ENCODE measurements around the gene EYA2.

EYA2 gene

GRCh38 chr20:46977909-46978588 is 83.4 kb downstream of the EYA2 start:
- no peak for DNase-seq (ENCODE audit: low read depth, low spot score)

- DNase-seq (ENCODE audit: low read depth, low spot score): no peak
Measured at GRCh38 chr20:46978951-46979491, 84.4 kb downstream of the EYA2 start.

- no peak for DNase-seq (ENCODE audit: low read depth, low spot score)
Measured at GRCh38 chr20:46979603-46980241, 85.1 kb downstream of the EYA2 start.

GRCh38 chr20:46981184-46981583 is 86.5 kb downstream of the EYA2 start:
- DNase-seq (ENCODE audit: low read depth, low spot score): no peak

DNA sequence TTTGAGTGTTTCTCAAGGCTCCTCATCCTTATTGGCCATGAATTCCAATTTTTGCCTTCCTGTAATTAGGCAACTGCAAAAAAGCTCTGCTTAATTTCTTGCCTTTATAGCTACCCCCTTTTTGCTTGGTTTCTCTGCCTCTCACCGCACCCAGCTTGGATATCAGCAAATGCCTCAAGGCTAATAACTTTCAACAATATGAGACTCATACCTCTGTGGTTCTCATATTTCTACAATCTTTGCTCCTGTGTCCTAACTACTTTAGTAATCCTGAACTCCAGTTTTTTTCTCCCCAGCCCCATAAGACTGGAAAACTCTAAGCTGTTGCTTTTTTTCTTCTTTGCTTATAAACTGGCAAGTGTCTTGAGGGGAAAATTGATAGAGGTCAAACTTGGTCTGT is 88.8 kb downstream of the EYA2 start:
- DNase-seq (ENCODE audit: low read depth, low spot score): no peak

- DNase-seq (ENCODE audit: low read depth, low spot score): no peak
Measured at GRCh38 chr20:46984405-46984804, 89.8 kb downstream of the EYA2 start.

- DNase-seq (ENCODE audit: low read depth, low spot score): no peak
Measured at GRCh38 chr20:46985250-46985649, 90.6 kb downstream of the EYA2 start.

GRCh38 chr20:46985671-46986070 is 91.0 kb downstream of the EYA2 start:
- no peak for DNase-seq (ENCODE audit: low read depth, low spot score)

GRCh38 chr20:46987001-46987400 is 92.4 kb downstream of the EYA2 start:
- no peak for DNase-seq (ENCODE audit: low read depth, low spot score)

GRCh38 chr20:46990017-46990595 is 95.5 kb downstream of the EYA2 start:
- DNase-seq (ENCODE audit: low read depth, low spot score): no peak

GRCh38 chr20:46990596-46991104 is 96.0 kb downstream of the EYA2 start:
- no peak for DNase-seq (ENCODE audit: low read depth, low spot score)

DNA sequence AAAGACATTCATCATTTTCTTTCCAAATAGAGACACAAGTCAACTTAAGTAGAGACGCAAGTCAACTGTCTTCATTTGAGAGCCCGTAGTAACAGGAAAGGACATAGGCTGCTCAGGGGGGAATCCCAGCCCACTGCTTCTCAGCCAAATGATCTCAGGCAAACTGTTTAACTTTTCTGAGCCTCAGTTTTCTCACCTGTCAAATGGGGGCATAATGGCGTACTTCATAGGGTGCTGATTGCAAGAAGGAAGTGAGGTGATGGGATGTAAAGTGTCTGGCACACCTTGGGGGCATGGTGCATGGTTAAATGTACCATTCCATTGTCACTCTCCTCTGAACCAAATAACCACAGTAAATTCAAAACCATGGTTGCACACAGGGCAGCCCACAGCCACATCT is 96.5 kb downstream of the EYA2 start:
- DNase-seq (ENCODE audit: low read depth, low spot score): no peak

DNA sequence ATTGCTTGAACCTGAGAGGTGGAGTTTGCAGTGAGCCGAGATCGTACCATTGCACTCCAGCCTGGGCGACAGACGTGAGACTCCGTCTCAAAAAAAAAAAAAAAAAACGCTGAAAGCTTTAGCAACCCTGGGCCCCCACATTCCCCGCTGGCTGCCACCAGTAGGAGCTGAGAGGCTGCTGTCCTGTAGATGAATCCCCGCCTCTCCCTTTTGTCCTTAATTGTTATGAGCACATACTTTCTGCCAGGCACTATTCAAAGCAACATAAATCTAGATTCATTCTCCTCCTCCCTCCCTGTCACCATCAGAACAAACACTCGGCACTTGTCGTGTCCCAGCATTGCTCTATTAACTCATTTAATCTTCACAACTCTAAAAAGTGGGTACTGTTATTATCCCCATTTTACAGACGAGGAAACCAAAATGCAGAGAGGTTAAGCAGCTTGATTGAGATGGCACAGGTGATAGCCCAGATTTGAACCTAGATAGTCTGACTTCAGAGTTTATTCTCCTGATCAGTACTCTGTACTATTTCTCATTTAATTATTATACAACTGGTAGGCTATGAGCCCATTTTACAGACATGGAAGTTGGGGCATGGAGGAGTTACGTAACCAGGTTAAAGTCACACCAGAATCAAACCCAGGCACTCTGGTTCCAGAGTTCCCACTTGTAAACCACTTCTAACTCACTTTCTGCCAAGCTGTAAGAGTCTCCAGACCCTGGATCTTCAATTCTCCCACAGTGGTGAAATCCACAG is 97.4 kb downstream of the EYA2 start:
- no peak for DNase-seq (ENCODE audit: low read depth, low spot score)

DNA sequence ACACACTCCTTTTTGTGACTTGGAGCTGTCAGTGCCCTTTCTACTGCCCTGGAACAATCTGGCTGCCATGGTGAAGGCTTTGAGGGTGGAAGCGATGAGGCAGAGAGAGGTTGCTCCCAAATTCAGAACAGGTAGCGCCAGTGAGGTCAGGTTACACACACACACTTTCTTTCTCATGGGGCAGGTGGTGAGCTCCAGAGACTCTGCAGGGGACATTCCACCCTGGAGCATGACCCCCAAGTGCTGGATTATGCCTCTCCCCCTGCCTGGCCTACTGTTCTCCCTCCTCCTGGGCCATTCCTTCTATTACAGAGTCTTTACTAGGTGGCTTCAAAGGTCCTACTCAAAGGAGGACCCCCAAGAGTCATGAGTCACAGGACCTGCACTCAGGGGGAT is 98.0 kb downstream of the EYA2 start:
- DNase-seq (ENCODE audit: low read depth, low spot score): no peak

DNA sequence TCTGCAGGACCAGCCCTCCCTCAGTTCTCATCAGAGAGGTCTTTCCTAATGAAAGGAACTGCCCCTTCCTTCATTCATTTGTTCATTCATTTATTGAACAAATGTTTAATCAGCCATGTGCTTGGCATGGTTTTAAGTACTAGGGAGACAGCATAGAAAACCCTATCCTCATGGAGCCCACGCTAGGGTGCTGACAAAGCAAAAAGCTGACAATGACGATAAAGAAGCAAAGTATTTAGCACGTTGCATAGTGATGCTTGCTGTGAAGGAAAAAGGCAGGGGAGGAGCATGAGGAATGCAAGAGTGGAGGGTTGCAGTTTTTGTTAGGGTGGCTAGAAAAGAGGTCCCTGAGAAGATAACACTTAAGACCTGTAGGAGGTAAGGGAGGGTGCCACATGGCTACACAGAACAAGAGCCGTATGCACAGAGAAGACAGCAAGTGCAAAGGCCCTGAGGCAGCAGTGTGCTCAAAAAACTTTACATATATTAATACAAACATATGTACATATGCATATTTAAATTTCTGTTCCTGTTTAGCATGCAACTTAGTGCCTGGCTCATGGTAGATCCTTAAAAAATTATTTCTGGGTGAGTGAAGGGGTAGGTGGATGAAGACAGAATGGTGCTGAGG is 98.9 kb downstream of the EYA2 start:
- no peak for DNase-seq (ENCODE audit: low read depth, low spot score)

- DNase-seq (ENCODE audit: low read depth, low spot score): no peak
Measured at GRCh38 chr20:46994341-46994740, 99.7 kb downstream of the EYA2 start.

- DNase-seq (ENCODE audit: low read depth, low spot score): no peak
Measured at GRCh38 chr20:46995561-46996142, 101.0 kb downstream of the EYA2 start.

DNA sequence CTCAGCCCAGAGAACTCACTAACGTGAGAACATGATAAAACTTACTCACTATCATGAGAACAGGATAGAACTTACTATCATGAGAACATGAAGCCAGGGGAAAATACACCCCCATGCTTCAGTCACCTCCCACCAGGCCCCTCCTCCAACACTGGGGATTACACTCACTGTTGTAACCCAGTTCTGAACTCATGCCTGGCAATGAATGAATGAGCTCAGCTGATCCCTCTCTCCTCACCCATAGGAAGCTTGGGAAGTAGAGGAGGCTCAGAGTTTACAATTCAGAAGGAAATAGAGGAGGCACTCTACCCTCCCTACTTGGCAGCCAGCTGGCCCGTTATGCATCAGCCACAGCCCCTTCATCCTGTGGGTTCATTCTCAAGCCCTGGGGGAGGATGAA is 102.5 kb downstream of the EYA2 start:
- no peak for DNase-seq (ENCODE audit: low read depth, low spot score)

GRCh38 chr20:46998477-46999240 is 104.0 kb downstream of the EYA2 start:
- DNase-seq (ENCODE audit: low read depth, low spot score): no peak

DNA sequence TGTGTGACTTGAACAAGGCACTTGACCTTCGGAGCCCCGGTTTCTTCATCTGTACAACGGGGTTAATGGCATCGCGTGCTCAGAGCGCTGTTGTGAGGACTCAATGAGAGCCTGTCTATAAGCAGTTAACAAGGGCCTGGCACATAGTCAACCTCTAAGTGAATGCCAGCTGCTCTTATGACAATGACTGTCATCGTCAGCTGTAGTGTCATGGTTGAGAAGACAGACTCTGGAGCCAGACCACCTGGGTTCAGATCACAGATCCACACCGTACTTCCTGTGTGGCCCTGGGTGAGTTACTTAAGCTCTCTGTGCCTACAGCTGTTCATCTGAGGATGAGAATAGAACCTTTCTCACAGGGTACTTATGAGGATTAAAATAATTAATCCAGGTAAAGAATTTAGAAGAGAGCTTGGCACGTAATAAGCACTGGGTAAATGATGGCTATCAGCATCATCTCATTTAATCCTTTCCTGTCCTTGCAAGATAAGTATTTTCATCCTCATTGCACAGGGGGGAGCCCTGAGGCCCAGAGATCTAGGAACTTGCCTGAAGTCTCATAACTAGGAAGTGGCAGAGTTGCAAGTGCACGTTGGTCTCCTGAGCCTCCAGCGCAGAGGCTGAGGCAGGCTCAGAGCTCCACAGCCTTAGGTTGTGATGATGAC is 105.3 kb downstream of the EYA2 start:
- no peak for DNase-seq (ENCODE audit: low read depth, low spot score)
